Measurements from ENCODE around the gene RAP1GAP2.

DNA sequence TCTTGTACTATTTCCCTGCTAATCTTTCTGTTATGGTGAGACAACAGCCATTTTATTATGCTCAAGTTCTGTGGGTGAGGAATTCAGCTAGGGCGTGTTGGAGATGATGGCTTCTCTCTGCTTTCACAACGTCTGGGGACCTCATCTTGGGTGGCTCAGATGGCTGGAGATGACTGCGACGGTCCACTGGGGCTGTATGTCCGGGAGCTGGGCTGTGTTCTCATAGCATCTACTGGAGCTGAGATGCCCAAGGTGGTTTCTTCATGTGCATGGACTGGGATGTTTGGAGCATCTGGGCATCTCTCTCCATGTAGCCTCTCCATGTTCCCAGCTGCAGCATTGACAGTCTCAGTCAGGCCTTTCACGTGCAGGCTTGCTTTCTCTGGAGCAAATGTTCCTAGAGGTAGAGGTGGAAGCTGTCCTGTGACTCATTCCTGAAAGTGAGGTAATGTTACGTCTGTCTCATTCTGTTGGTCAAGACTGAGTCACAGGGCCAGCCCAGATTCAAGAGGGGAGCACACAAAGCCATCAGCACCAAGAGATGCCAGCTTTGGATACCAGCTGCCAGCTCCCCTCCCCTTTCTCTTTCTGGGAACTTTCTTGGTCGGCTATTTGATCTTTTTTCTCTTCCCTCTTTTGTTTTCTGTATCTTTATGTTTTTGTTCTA is 96.2 kb downstream of the RAP1GAP2 start:
- peak in 1 of 2 donors; percentile 19 for TF ChIP-seq POLR2A (IDR thresholded peaks at IDR 0.05)
- TF ChIP-seq, protein P1, sequence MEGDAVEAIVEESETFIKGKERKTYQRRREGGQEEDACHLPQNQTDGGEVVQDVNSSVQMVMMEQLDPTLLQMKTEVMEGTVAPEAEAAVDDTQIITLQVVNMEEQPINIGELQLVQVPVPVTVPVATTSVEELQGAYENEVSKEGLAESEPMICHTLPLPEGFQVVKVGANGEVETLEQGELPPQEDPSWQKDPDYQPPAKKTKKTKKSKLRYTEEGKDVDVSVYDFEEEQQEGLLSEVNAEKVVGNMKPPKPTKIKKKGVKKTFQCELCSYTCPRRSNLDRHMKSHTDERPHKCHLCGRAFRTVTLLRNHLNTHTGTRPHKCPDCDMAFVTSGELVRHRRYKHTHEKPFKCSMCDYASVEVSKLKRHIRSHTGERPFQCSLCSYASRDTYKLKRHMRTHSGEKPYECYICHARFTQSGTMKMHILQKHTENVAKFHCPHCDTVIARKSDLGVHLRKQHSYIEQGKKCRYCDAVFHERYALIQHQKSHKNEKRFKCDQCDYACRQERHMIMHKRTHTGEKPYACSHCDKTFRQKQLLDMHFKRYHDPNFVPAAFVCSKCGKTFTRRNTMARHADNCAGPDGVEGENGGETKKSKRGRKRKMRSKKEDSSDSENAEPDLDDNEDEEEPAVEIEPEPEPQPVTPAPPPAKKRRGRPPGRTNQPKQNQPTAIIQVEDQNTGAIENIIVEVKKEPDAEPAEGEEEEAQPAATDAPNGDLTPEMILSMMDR (IDR thresholded peaks at IDR 0.05) = no peak

Measured in uterus (tissue), 2 donors.